SK-N-DZ (cell line): ENCODE data around the gene GIMAP1.

Experiments used
- DNase-seq: peaks from one replicate; pipeline ENCODE4 v3.0.0-alpha.2; 2015; ENCODE audit warnings: low spot score

Gene GIMAP1

DNA sequence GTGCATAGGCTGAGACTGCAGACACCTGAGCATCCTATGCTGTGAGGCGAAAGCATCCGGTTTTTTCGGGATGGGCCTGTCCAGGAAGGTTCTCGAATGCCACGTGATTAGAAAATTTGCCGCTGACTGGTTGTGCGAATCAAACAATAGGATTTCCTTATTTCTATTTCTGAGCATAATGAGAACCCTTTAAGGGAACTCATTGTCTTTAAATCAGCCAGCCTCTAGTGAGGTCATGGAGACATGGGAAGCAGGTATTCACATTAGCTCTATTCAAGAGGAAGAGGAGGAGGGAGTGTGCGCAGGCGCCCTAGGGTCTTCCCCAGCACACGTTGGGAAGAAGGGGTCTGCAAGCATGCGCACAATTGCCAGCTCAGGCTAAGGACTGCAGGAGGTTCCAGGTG is 5.6 kb downstream of the GIMAP1 start:
- DNase-seq = no peak

DNA sequence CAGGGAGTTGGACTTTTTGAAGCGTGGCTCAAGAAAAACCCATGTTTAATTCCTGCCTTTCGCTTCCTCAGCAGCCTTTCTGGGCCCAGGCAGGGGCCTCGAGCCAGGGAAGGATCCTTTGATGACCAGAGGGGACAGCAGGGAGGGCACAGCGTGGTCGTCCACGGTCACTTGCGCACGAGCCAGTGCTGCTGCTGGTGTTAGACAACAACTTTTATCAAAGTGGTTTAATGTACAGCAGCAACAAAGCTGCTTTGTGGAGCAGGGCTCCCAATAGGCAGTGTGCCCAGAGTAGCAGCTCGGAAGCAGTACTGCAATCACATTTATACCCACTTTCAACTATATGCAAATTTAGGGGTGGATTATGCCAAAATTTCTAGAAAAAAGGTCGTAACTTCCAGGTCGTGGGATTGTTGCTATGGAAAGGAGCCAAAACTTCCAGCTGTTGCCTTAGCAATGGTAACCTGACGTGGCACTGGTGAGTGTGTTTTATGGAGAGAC is 6.1 kb downstream of the GIMAP1 start:
- DNase-seq = no peak

DNA sequence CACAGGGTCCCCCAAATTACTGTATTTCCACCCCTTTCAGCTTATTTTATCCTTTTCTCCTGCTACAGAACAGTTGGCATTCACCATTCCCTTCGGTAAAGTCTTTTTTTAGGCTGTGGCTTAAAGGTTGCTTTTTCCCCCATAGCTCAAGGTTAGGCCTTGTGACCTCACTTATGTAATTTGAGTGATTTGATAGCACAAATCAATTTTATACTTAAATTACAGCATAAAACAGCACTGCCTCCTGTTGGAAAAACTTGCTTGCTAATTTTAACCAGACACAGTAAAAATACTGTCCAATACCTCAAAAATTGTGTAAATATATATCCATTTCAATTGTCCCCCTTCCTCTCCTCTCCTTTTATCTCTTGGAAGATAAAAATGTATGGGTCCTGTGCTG is 7.1 kb downstream of the GIMAP1 start:
- no peak for DNase-seq

DNA sequence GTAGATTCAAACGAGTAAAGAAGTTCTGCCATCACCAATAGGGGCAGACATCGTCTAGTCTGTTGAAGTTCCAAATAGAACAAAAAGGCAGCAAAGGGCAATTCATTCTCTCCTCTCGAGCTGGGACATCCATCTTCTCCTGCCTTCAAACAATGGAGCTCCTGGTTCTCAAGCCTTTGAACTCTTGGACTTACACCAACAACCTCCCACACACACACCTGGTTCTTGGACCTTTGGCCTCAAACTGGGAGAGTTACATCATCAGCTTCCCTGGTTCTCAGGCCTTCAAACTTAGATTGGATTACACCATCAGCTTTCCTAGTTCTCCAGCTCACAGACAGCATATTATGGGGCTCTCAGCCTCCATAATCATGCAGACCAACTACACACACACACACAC is 11.0 kb downstream of the GIMAP1 start:
- DNase-seq = no peak

DNA sequence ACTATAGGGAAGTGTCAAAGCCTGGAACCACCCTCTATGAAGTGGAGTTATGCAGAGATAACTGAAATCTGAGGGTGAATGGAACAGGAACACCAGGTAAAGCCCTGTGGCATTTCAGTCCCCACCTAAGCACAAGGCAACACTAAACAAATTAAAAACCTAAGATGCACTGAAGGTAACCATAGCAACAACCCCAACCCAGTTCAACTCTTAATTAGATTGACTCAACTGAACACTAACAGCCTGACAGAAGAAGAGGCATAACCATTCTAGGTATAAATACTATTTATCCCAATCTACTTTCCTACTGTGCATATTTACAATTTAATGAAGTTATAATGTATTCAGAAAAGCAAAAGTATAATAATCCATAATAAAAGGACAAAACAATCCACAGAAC is 11.6 kb downstream of the GIMAP1 start:
- no peak for DNase-seq

DNA sequence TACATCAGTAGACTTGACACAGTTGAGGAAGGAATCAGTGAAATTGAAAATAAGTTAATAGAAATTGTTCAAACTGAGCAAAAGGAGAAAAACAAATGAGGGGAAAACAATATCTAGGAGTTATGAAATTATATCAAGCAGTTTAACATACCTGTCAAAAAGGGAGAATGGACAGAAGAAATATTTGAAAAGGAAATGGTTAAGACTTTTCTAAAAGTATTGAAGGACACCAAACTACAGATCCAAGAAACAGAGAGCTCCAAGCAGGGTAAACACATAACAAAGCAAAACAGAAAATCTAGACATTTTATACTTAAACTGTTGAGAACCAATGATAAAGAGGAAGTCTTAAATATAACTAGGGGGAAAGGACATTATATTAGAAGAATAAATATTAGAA is 12.2 kb downstream of the GIMAP1 start:
- DNase-seq = no peak

DNA sequence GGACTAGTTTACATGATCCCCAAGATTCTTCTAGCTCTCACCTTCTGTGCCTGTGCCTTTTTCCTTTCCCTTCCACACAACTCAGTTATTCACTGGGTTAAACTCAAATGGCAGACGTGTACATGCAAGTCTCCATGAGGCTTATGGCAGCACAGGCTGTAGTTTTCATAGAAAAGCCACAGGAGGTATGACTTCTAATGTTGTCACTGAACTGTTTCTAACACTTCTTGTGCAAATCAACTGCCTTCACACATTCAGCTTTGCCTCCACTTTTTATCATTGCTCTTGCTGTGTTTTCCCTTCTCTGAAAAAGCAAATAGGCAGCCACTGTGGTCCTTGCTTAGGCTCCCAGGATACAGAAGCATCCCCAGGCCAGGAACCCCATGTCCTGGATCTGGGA is 15.5 kb downstream of the GIMAP1 start:
- DNase-seq = no peak

DNA sequence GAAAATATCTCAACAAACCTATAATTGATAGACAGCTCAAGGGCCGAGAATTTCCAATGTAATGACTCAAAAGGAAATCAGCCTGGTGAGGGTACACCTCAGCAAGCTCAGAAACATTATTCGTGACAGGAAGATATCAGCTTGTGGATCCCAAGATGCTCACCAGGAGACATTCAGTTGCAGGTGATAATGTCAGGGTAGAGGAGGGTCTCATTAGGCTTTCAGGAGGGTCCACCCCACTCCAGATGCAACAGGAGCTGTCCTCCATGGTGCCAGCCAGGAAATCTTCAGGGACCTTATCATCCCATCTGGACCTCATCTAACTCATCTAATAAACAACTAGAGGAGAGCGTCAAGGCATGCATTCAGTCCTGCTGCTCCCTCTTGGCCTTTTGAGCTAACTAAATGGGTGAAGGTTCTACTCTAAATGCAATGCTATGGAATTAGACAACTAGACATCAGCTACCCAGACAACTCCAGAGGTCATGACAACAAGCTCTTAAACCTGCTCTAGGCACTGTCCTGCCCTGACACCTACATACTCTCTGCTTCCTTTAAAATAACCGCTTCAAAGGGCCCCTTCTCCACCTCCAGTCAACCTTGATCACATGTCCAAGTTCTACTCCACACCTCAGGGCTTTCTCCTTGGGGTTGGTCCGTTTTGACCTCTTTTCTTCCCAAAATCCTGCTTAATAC is 16.5 kb downstream of the GIMAP1 start:
- DNase-seq = no peak

DNA sequence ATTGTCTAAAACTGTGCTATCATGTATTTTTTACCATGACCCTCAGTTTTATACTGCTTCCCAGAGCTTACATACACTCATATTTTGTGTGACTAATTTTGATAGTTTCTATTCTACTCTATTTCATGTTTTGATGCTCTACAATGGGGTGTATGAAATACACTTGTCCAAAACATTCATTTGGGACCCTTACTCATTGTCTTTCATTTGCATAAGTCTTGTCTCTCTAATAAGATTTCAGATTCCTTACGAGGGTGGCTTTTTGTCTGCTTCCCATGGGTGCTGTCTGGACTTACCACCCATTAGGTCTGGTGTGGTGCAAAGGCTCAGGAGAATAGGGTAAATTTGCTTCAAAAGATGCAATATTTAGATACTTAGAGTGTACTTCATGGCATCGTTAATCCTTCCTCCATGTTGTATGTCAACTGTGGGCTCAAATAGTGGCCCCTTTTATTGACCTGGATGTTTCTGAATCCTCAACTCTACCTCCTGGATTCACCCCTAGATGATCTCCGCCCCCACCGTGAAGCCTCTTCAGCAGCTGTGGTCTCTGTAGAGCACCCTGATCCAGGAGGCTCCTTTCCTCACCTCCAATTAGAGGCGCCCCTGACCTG is 17.2 kb downstream of the GIMAP1 start:
- no peak for DNase-seq

DNA sequence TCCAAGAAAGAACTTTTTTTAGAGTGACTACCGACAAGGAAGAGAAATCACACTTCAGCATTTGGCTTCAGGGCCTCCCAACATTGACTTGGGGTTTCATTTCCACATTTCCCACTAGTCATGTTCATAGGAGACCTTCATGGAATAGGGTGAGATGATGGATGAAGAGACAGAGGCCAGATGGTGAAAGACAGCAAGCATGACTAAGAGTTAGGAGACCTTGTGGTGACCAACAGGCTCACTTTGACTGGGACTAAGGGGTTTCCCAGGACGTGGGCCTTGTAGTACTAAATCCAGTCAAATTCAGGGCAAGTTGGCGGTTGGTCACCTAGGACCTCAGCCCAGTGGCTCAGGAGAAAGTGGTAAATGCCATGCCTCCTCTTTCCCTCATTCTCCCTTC is 17.8 kb downstream of the GIMAP1 start:
- no peak for DNase-seq

DNA sequence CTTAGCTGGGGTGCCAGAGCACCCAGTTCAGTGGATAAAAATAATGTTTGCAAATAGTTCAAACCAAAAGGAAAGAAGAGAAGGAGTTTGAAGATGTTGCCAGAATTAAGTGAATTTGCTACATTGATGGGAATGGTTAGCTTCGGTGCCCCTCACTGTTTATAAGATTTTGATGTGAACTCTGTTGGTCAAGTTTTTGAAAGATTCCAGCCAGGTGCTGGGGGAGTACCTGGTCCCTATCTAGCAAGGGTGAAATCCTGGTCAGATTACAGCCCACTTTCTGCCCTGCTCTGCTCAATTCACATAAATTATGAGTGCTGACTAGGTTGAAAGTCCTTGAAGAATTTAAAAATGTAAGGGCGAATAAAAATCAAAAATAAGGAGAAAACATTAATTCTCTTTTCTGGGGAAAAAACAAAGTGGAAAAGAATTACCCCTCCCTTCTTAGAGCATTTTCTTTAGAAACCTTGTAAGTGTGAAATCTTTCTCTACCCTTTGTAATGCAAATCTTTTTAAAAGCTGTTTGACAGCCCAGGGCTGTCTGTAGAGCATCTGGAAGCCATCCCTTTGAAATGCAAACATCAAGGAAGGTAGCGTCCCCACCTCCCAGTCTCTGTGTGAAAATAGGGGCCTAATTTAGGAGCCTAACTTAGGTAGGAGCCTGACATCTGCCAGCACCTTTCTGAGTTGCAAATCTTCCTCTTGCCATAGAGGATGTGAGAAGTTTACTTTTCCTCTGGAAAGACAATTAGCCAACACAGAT is 19.4 kb downstream of the GIMAP1 start:
- no peak for DNase-seq

DNA sequence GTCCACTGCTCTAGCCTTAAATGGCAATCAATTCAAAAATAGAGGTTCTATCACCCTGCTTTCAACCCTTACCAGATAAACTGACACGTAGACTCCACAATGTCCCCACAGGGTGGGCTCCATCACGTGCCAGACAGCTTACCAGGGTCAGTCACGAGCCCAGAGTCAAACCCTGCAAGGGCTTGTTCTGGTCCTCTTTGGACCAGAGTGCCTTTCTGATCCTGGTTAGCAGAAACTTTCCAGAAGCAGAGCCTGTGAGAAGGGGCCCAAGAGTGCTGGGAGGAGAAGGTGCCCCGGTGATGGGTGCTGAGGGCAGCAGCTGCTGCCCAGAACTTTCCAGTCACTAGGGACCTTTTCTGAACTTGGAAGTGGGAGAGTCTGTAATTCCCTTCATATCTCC is 20.5 kb downstream of the GIMAP1 start:
- no peak for DNase-seq

DNA sequence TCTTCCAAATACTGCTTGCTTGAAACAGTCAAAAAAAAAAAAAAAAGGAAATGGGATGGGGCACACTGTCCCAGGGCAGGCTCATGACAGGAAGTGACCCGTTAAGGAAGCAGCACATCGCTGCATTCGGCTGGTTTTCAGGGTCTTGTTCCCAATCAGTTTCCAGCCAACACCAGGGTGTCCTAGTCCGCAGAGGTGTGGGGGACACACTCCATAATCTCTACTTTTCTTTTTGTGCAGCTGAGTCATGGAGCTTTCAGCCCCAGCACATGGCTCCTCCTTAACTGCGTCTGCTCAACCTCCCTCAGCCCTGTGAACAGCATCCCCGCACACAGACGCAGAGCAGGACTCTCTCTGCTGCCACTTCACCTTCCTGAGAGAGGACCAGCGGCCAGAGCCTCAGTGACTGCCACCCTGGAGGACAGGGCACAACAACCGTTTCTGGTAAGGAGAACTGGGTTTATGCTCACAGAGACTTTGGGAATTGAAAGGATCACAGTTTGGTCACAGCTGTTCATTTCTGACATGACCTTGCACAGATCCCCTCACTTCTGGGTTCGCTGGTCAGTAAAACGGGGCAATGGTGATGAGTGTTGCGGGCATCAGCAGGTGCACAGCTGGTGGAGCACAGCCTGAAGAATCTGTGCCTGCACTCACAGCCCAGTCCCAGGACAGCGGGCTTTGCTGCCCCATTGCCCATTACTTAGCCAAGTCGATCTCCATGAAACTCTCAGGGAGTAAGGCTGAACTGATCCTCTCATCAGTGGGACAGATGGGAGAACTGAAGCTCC is 21.0 kb downstream of the GIMAP1 start, which contains the start of gene GIMAP5:
Gene GIMAP5, plus strand, starts transcription at position 154 of the 791 bp plus-strand sequence. CDS start 3,467 bp downstream, outside the sequence.
- no peak for DNase-seq

DNA sequence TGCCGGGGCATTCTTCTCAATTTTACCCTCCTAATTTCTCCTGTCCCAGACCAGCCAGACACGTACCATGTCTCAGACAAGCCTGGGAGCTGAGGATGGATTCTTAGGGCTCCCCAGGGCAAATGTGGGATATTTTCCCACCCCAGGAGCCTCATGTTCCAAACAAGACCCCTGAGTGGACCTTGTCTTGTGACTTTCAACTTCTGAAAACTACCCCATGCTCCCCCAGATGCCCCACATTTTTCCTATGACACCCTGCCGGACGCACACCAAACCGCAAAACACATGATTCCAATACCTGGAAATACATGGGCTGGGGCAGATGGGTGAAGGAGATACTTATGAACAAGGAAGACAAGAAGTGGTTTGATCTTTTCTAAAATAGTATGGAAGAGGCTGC is 21.7 kb downstream of the GIMAP1 start:
- DNase-seq = no peak

DNA sequence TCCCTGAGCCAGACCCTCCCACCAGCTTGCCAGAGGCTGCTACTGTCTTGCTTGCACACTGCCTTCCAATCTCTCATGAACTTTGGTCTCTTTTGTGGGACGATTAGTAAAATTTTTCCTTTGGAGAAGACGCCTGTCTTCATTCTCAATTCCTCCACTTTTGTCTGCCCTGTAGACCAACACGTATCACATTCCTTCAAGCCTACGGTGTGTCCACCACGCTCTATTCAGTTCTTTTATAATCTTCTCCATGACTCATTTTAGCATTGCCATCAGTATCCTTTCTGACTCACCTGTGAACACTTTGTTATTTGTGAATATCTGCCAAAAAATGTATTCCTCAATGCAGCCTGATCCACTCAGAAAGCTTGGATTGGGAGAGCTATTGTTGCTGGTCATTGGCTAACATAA is 22.2 kb downstream of the GIMAP1 start:
- no peak for DNase-seq

DNA sequence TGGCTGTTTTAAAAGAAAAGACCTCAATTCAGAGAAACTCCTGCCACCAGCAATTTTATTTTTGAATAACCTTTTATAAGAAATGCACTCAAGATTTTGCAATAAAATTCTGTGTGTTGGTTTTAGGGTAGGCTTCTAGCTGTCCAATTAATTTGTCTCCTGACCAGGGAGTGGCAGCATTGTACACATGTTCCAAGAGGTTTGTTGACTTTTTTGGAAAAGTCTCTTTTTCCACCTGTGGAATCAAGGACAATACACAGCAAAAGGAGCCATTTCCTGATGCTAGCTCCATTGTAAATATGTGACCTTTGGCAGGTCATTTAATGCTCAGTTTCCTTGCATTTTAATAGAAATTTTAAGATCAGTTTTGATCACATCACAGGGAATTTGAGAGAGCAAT is 22.6 kb downstream of the GIMAP1 start:
- no peak for DNase-seq

DNA sequence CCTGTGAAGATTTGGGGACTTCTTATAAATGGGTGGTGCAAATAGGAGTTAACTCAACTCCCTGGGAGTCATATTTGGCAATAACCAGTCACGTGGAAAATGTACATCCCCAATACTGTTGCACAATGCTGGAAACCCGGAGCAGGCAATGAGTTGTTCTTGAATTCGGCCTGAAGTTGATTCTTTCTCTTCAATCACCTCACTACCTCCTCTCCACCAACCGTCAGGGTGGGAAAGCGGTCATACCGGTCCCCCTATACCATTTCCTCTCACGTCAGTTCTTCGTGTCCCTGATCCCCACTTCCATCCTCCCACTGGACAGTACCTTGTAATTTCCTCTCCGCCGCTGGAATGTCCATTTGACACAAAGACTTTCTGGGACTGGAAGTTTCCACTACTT is 23.6 kb downstream of the GIMAP1 start:
- DNase-seq = no peak

DNA sequence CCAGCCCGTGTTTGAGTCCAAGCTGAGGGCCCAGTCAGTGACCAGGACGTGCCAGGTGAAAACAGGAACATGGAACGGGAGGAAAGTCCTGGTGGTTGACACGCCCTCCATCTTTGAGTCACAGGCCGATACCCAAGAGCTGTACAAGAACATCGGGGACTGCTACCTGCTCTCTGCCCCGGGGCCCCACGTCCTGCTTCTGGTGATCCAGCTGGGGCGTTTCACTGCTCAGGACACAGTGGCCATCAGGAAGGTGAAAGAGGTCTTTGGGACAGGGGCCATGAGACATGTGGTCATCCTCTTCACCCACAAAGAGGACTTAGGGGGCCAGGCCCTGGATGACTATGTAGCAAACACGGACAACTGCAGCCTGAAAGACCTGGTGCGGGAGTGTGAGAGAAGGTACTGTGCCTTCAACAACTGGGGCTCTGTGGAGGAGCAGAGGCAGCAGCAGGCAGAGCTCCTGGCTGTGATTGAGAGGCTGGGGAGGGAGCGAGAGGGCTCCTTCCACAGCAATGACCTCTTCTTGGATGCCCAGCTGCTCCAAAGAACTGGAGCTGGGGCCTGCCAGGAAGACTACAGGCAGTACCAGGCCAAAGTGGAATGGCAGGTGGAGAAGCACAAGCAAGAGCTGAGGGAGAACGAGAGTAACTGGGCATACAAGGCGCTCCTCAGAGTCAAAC is 26.0 kb downstream of the GIMAP1 start:
- no peak for DNase-seq

DNA sequence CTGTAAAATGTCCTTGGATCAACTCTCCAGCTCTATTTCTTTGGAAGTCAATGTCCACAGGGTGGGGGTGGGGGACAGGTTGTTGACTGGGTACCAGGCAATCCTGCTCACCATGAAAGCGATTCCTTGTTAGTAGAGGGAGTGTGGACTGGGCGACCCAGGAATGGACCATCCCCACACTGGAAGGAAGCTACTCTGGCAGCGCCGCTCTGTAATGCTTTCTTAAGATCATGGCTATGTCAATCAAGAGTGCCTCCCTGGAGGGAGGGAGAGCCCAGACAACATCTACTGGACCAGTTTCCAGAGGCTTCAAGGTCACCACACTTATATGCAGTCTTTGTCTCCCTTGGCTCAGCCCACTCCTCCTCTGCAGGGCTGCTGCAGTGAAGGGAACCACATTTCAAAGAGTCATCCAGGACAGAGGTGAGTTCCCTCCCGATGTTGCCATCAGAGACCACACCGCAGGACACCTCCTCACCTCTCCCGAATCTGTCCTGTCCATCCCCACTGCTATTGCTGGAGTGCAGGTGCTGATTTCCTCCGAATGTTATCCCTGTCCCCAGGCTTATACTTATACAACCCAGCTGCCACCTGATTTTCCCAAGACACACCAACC is 27.7 kb downstream of the GIMAP1 start:
- DNase-seq = no peak

DNA sequence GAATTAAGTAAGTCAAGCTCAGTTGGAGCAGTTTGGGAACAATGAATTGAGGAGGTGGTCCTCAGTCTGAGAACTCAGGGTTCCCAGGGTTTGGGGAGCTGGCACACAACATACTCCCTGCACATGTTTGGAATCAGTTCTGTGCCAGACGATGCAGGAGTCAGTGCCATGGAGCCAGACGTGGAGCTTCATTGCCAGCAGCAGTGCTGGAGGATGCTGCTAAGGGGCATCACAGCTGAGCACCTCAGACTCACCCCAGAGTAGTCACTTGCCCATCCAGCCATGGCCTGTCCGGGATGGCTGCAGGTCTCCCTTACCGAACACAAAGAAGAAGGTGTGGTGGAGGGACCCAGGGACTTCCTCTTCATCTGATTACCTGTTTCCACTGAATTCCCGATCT is 28.7 kb downstream of the GIMAP1 start:
- no peak for DNase-seq

DNA sequence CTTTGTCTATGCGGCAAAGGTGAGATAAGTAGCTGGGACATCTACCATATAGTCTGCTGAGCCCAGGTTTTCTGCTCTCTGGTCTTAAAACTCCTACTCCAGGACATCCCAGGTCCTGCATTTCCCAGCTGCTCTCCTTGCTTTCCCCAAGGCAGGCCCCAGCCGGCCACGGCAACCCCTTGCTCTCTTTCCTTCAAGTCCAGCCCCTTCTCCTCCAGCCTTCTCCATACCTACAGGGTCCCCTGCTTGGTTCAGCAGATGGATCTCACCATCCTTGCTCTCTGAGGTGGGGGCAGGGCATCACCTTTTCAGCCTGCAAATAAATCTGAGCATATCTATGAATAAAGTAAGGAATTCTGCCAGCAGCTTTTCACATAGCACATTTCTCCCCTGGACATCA is 29.5 kb downstream of the GIMAP1 start:
- DNase-seq = no peak
